Measurements from ENCODE around the gene NEAT1.

The NEAT1 gene

GRCh38 chr11:65434057-65434666 is 11.6 kb downstream of the NEAT1 start:
- DNase-seq (ENCODE audit: low spot score): peak; percentile 90

GRCh38 chr11:65434667-65435410 is 12.2 kb downstream of the NEAT1 start:
- peak; percentile 62 for DNase-seq (ENCODE audit: low spot score)

- peak; percentile 57 for DNase-seq (ENCODE audit: low spot score)
Observed at GRCh38 chr11:65435411-65435931, 12.9 kb downstream of the NEAT1 start.

- DNase-seq (ENCODE audit: low spot score): no peak
Observed at GRCh38 chr11:65435981-65436411, 13.4 kb downstream of the NEAT1 start.

GRCh38 chr11:65436412-65437032 is 13.9 kb downstream of the NEAT1 start:
- DNase-seq (ENCODE audit: low spot score): peak; percentile 63

GRCh38 chr11:65437436-65438227 is 15.0 kb downstream of the NEAT1 start:
- peak; percentile 48 for DNase-seq (ENCODE audit: low spot score)

GRCh38 chr11:65438257-65439151 is 15.9 kb downstream of the NEAT1 start:
- DNase-seq (ENCODE audit: low spot score): peak; percentile 53

GRCh38 chr11:65439331-65440181 is 17.0 kb downstream of the NEAT1 start:
- DNase-seq (ENCODE audit: low spot score): peak; percentile 54

GRCh38 chr11:65440831-65441499 is 18.4 kb downstream of the NEAT1 start:
- peak; percentile 54 for DNase-seq (ENCODE audit: low spot score)

GRCh38 chr11:65442842-65443331 is 20.3 kb downstream of the NEAT1 start:
- DNase-seq (ENCODE audit: low spot score): peak; percentile 58

GRCh38 chr11:65444314-65445051 is 21.9 kb downstream of the NEAT1 start:
- DNase-seq (ENCODE audit: low spot score): peak; percentile 60

GRCh38 chr11:65445101-65445603 is 22.6 kb downstream of the NEAT1 start:
- no peak for DNase-seq (ENCODE audit: low spot score)

GRCh38 chr11:65445604-65446445 is 23.2 kb downstream of the NEAT1 start:
- peak; percentile 59 for DNase-seq (ENCODE audit: low spot score)

GRCh38 chr11:65446446-65447277 is 24.1 kb downstream of the NEAT1 start:
- DNase-seq (ENCODE audit: low spot score): peak; percentile 63

- DNase-seq (ENCODE audit: low spot score): no peak
Observed at GRCh38 chr11:65448074-65448417, 25.4 kb downstream of the NEAT1 start.

- peak; percentile 55 for DNase-seq (ENCODE audit: low spot score)
Observed at GRCh38 chr11:65448418-65449105, 26.0 kb downstream of the NEAT1 start.

Data from hematopoietic multipotent progenitor cell treated with erythropoietin and hydrocortisone succinate and interleukin-3 and kit ligand, for 17 days (in vitro differentiated cells).